Right forelimb (tissue), 1 donor: ENCODE measurements around the gene OAS3.
"Not testable (repeated sequence)": the region's sequence is repeated elsewhere in the genome, so short reads cannot be mapped to it uniquely, and the experiment has no call there.

Experiments
- DNase-seq: peaks from one replicate; pipeline ENCODE4 v3.0.0-alpha.2; 2018

Gene OAS3

GRCh38 chr12:112927475-112927874, 10.8 kb upstream of the OAS3 start:
- DNase-seq, result no peak

GRCh38 chr12:112927925-112928324, 10.3 kb upstream of the OAS3 start:
- DNase-seq, result no peak

GRCh38 chr12:112928978-112929377, 9.3 kb upstream of the OAS3 start:
- DNase-seq, result no peak

DNA sequence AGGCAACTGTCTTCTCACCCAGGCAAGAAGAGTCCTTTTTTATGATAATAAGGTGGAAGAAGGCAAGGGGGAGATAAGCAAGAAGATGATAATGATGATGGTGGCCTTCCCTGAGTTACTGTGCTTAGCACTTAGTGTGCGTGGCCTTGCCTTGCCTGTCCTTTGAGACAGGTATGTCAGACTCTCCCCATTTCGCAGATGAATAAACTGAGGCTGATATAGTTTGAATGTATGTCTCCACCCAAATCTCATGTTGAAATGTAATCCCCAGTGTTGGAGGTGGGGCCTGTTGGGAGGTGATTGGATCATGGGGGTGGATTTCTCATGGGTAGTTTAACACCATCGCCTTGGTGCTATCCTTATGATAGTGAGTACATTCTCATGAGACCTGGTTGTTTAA, 8.6 kb upstream of the OAS3 start:
- no peak for DNase-seq

DNA sequence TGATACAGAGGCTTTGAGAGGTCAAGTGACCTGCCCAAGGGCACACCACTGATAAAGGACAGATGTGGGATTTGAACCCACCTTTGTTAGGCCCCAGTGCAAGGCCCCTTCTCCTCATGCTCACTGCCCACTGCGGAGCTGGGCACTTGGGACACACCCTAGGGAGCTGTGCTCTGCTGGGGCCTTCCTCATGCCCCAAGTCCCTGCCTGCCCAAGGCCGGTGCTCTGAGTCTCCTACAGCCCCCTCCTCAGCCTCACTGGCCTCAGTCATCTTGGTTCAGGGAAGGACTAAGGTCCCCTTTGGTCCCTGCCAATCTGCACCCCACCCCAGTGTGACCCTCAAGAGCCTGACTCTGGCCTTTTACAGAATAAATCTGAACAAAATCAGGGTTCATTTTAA, 7.9 kb upstream of the OAS3 start:
- DNase-seq, result no peak

DNA sequence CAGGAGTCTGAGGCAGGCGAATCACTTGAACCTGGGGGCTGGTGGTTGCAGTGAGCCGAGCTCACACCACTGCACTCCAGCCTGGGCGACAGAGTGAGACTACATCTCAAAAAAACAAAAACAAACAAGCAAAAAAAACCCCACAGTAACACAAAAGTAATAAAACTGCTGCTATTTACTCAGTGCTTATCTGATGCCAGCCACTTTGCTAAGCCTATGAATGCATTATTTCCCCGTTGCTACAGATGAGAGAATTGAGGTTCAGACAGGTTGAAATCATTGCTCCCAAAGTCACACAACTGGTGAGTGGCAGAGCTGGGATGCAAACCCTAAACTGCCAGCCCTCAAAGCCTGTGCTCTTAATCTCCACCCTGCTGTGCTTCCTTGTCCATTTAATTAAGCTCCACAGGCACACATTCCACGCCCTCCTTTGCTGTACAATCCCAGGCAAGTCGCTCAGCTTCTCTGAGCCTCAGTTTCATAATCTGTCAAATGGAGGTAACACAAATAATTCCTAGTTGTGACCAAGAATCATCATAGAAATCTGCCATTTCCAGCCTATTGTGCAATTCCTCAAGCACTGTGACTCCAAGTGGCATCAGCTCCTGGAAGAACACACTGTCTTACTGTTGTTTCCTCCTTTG, 5.7 kb upstream of the OAS3 start:
- no peak for DNase-seq

GRCh38 chr12:112933129-112933505, 5.2 kb upstream of the OAS3 start:
- no peak for DNase-seq

GRCh38 chr12:112936264-112936663, 2.0 kb upstream of the OAS3 start:
- DNase-seq, result no peak

DNA sequence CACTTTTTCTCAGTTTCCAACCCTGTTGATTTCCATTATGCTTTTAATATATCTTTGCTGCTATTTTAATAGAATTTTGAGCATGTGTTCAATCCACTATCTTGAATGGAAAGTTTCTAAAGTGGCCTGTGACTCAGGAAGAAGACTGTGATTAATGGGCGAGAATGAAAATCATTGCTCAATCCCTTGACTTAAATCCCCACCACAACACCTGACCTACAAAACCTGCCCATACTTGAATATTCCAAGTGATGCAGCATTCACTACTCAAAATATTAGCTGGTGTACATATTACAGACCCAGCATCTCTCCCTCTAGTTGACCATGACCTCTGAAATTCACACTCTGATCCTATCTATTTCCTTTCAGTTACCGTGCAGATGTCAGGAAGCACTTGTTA, 1.3 kb upstream of the OAS3 start:
- DNase-seq, result no peak

GRCh38 chr12:112938751-112939150, 477 bp downstream of the OAS3 start:
- DNase-seq, result no peak

DNA sequence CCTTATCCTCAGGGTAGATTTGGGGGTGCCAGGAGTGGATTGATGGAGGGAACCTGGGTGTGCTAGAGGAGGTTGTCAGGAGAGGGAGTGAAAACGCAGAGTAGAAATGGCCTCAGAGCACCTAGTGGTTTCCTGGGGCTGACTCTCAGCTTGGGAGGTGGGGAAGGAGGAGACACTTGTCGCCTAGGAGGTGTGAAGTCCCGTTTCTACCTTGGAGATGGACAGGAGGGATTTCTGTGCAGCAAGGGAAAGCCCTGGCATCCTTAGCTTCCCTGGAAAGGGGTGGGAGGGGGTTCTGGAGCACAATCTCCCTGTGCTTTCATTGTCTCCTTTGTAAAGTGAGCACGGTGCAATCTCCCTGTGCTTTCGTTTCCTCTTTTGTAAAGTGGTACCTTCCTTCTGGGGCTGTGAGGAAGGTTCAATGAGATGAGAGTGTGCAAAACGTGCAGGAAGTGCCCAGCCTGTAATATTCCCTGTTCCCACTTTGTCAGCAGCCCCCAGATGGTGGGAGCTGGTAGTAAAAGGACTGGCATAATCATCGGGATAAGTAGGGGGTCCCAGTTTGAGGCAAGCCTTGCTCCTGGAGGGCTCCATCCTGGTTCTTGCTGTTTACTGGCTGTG, 1.6 kb downstream of the OAS3 start:
- DNase-seq, result no peak

GRCh38 chr12:112941528-112942335, 3.5 kb downstream of the OAS3 start:
- no peak for DNase-seq

- DNase-seq, result no peak
Observed at GRCh38 chr12:112942572-112942971, 4.3 kb downstream of the OAS3 start.

- DNase-seq, result no peak
Observed at GRCh38 chr12:112944024-112944690, 5.9 kb downstream of the OAS3 start.

GRCh38 chr12:112945515-112945914, 7.2 kb downstream of the OAS3 start:
- DNase-seq, result no peak

DNA sequence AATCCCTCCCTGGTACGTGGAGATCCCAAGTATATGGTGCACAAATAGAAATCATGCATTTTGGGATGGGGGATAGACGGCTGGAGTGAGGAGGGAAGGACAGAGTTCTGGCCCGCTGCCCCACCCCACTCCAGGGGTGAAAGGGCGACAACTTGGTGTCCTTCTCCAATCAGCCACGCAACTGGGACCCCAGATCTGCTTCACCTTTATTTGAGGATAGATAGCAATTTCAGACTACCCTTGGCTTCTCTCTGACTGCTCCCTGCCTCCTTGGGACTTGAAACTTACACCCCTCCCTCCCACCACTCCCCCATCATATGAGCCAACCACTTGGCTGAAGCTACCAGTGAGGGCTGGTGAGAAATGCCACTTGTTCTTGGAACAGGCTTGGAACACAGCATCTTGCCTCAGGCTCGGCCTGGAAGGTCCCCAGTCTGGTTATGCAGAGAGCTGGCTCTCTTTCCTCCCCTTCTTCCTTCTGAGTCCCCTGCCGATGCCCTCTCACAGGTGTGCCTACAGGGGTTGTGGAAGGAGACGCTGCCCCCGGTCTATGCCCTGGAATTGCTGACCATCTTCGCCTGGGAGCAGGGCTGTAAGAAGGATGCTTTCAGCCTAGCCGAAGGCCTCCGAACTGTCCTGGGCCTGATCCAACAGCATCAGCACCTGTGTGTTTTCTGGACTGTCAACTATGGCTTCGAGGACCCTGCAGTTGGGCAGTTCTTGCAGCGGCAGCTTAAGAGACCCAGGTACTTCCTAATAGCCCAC, 8.1 kb downstream of the OAS3 start:
- no peak for DNase-seq

GRCh38 chr12:112947314-112947713, 9.0 kb downstream of the OAS3 start:
- no peak for DNase-seq

GRCh38 chr12:112947761-112948160, 9.5 kb downstream of the OAS3 start:
- no peak for DNase-seq

GRCh38 chr12:112948806-112949205, 10.5 kb downstream of the OAS3 start:
- no peak for DNase-seq

GRCh38 chr12:112950701-112951100, 12.4 kb downstream of the OAS3 start:
- no peak for DNase-seq

- DNase-seq, result not testable (repeated sequence)
Observed at GRCh38 chr12:112957125-112957524, 18.9 kb downstream of the OAS3 start.

GRCh38 chr12:112961074-112961473, 22.8 kb downstream of the OAS3 start:
- DNase-seq, result no peak

DNA sequence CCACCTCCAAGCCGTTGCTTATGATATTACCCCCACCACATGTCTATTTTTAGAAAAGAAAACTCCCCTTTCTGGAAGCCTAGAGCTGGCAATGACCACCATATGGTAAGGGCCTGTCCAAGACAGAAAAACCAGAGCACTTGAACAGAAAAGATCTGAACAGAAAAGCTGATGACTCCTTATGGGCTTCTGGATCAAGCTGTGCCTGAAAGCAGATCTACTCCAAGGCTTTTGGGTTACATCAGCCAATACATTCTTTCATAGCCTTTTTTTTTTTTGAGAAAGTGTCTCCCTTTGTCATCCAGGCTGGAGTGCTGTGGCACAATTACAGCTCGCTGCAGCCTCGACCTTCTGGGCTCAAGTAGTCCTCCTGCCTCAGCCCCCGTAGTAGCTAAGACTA, 23.3 kb downstream of the OAS3 start:
- no peak for DNase-seq
